ENCODE measurements around the gene TMEM204. TPM values are rescaled to one million over a fixed set of nuclear protein-coding genes. Genes with fewer than 3 reads are reported as not detected.

TMEM204 gene
- 4.6 TPM for polyA plus RNA-seq (2013)

DNA sequence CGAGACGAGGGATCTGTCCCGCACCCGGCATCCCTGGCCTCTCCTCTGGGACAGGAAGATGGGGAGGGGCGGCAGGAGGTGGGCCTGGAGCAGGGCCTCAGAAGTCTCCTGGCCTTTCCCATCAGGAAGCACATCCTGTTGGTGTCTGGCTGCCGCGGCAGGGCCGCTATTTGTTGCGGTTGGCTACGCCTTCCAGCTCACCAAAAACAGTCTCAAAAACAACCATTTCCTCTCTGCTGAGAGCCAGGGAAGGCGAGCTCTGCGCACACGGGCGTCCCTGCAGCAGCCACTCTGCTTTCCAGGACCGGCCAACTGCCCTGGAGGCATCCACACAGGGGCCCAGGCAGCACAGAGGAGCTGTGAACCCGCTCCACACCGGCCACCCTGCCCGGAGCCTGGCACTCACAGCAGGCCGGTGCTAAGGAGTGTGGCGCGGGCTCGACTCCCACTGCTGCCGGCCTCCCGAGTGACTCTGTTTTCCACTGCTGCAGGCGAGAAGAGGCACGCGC lies at the start of gene TMEM204:
TSS of gene TMEM204 (plus strand) at position 224 of the 509 bp plus-strand sequence. CDS start 610 bp downstream, outside the sequence.
- H3K4me3 ChIP-seq (ENCODE audit: control insufficient read depth in 1 of 7, extremely low read depth in 1 of 7, insufficient read depth in 4 of 7, low read depth in 2 of 7, low read length in 6 of 7), result peak within 1 kb of the TSS; percentile 20 to 80 (median 56)
- H3K27me3 ChIP-seq (replicated peaks in 2 of 5; ENCODE audit: control insufficient read depth in 4 of 5, insufficient read depth in 5 of 5, low read length in 4 of 5), result no peaks in the 10 kb centered on the region
- peaks cover 6 to 60% (median 47%) of the 10 kb centered on the region in 4 experiments for H3K4me1 ChIP-seq (ENCODE audit: control extremely low read depth in 1 of 4, control insufficient read depth in 4 of 4, insufficient read depth in 4 of 4, low read length in 3 of 4)
- POLR2A ChIA-PET, result no interaction called here
- WGBS (ENCODE audit: insufficient coverage), result 9% methylated on average over 27 of the region's 27 CpGs
- peak in 1 of 3 donors; percentile 40 for DNase-seq
- CTCF ChIA-PET, result interaction anchor here (0.9 kb wide), 1 partner anchor 103 kb away, joined by 3 read pairs; no protein-coding TSS in a partner anchor
- no peaks in the 10 kb centered on the region for H3K9me3 ChIP-seq (ENCODE audit: control extremely low read depth in 1 of 5, control insufficient read depth in 4 of 5, insufficient read depth in 2 of 5, low read depth in 1 of 5, low read length in 4 of 5)
- peaks cover 0 to 12% (median 5%) of the 10 kb centered on the region in 4 experiments for H3K36me3 ChIP-seq (ENCODE audit: control insufficient read depth in 4 of 4, insufficient read depth in 4 of 4, low read length in 3 of 4)
- peak within 1 kb of the TSS in 1 of 2 experiments; percentile 34 for H3K27ac ChIP-seq (ENCODE audit: insufficient read depth in 1 of 2, low read depth in 1 of 2, low read length in 2 of 2, poor library complexity in 1 of 2, severe bottlenecking in 2 of 2)

DNA sequence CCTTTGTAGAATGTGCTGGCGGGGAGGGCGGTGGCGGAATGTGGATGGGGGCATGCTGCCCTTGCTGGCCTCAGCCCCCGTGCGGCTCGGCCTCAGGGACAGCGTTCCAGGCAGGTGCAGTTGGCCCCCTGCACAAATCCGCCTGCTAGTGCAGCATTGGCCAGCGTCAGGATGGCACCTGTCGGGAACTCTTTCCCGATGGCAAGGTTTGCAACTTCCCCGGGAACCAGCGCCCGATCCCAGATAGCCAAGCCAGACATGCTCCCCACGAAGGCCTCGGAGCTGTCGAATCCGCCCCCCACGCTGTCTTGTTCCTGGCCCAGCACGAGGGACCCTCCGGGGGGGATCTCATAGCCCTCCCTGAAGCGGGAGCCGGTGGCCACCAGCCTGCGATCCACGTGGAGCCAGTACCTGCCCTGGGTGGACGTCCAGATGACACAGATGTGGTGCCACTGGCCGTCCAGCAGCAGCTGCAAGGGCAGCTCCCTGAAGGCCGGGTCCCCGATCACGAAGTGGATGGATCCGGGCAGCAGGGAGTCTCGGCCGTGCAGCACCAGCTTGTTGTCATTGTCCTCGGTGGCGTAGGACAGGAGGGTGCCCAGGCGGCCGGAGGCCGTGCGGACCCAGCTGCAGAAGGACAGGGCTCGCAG lies 47.5 kb upstream of the TMEM204 start:
- Histone ChIP-seq H3K36me3 (ENCODE audit: control insufficient read depth in 4 of 4, insufficient read depth in 4 of 4, low read length in 3 of 4) (no peaks in the 10 kb centered on the region), H3K27me3 (replicated peaks in 2 of 5; ENCODE audit: control insufficient read depth in 4 of 5, insufficient read depth in 5 of 5, low read length in 4 of 5) (no peaks in the 10 kb centered on the region), H3K27ac (ENCODE audit: insufficient read depth in 1 of 2, low read depth in 1 of 2, low read length in 2 of 2, poor library complexity in 1 of 2, severe bottlenecking in 2 of 2) (no peak overlapping the region), H3K4me1 (ENCODE audit: control extremely low read depth in 1 of 4, control insufficient read depth in 4 of 4, insufficient read depth in 4 of 4, low read length in 3 of 4) (peaks cover 0 to 8% (median 7%) of the 10 kb centered on the region in 4 experiments), H3K4me3 (ENCODE audit: control insufficient read depth in 1 of 7, extremely low read depth in 1 of 7, insufficient read depth in 4 of 7, low read depth in 2 of 7, low read length in 6 of 7) (no peak overlapping the region), H3K9me3 (ENCODE audit: control extremely low read depth in 1 of 5, control insufficient read depth in 4 of 5, insufficient read depth in 2 of 5, low read depth in 1 of 5, low read length in 4 of 5) (no peaks in the 10 kb centered on the region)
- DNase-seq, result no peak
- ChIA-PET POLR2A (no interaction called here), CTCF (no interaction called here)
- WGBS (ENCODE audit: insufficient coverage), result 98% methylated on average over 40 of the region's 40 CpGs

GRCh38 chr16:1486551-1487390 lies 46.7 kb upstream of the TMEM204 start:
- Histone ChIP-seq H3K27ac (ENCODE audit: insufficient read depth in 1 of 2, low read depth in 1 of 2, low read length in 2 of 2, poor library complexity in 1 of 2, severe bottlenecking in 2 of 2) (no peak overlapping the region), H3K27me3 (replicated peaks in 2 of 5; ENCODE audit: control insufficient read depth in 4 of 5, insufficient read depth in 5 of 5, low read length in 4 of 5) (no peaks in the 10 kb centered on the region), H3K4me1 (ENCODE audit: control extremely low read depth in 1 of 4, control insufficient read depth in 4 of 4, insufficient read depth in 4 of 4, low read length in 3 of 4) (peaks cover 0 to 8% (median 5%) of the 10 kb centered on the region in 4 experiments), H3K36me3 (ENCODE audit: control insufficient read depth in 4 of 4, insufficient read depth in 4 of 4, low read length in 3 of 4) (no peaks in the 10 kb centered on the region), H3K9me3 (ENCODE audit: control extremely low read depth in 1 of 5, control insufficient read depth in 4 of 5, insufficient read depth in 2 of 5, low read depth in 1 of 5, low read length in 4 of 5) (no peaks in the 10 kb centered on the region), H3K4me3 (ENCODE audit: control insufficient read depth in 1 of 7, extremely low read depth in 1 of 7, insufficient read depth in 4 of 7, low read depth in 2 of 7, low read length in 6 of 7) (no peak overlapping the region)
- CTCF ChIA-PET, result no interaction called here
- POLR2A ChIA-PET, result no interaction called here
- DNase-seq, result no peak
- WGBS (ENCODE audit: insufficient coverage), result 96% methylated on average over 24 of the region's 33 CpGs

GRCh38 chr16:1487395-1488053 lies 45.9 kb upstream of the TMEM204 start:
- ChIA-PET CTCF (no interaction called here), POLR2A (no interaction called here)
- Histone ChIP-seq H3K36me3 (ENCODE audit: control insufficient read depth in 4 of 4, insufficient read depth in 4 of 4, low read length in 3 of 4) (no peaks in the 10 kb centered on the region), H3K9me3 (ENCODE audit: control extremely low read depth in 1 of 5, control insufficient read depth in 4 of 5, insufficient read depth in 2 of 5, low read depth in 1 of 5, low read length in 4 of 5) (no peaks in the 10 kb centered on the region), H3K27ac (ENCODE audit: insufficient read depth in 1 of 2, low read depth in 1 of 2, low read length in 2 of 2, poor library complexity in 1 of 2, severe bottlenecking in 2 of 2) (no peak overlapping the region), H3K4me1 (ENCODE audit: control extremely low read depth in 1 of 4, control insufficient read depth in 4 of 4, insufficient read depth in 4 of 4, low read length in 3 of 4) (peaks cover 2 to 11% (median 7%) of the 10 kb centered on the region in 4 experiments), H3K27me3 (replicated peaks in 2 of 5; ENCODE audit: control insufficient read depth in 4 of 5, insufficient read depth in 5 of 5, low read length in 4 of 5) (no peaks in the 10 kb centered on the region), H3K4me3 (ENCODE audit: control insufficient read depth in 1 of 7, extremely low read depth in 1 of 7, insufficient read depth in 4 of 7, low read depth in 2 of 7, low read length in 6 of 7) (no peak overlapping the region)
- DNase-seq, result no peak
- WGBS (ENCODE audit: insufficient coverage), result 97% methylated on average over 37 of the region's 39 CpGs

- DNase-seq, result no peak
These were observed 45.3 kb upstream of the TMEM204 start for GRCh38 chr16:1488054-1488601.

DNA sequence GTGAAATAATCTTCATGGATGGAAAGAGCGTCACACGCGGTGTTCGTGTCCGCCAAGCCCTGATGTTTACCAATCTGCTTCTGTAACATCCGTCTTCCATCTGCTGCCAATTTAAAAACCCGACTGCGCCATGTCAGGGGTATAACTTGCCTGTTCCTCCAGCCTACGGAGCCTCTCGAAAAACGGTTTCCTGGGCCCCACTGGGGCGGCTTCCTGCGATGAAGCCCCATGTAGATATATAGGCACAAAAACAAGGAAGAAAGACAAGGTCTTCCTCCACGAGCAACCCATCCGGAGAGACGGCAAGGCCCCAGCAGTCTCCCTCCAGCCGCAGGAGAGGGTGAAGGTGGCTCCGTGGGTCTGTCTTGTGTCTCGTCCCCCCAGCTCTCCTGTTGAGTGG lies 44.8 kb upstream of the TMEM204 start, which contains the start of gene PTX4:
TSS of gene PTX4 (minus strand) at position 326 of the 400 bp plus-strand sequence. CDS start at position 291, 35 bp downstream.
- CTCF ChIA-PET, result no interaction called here
- no peak for DNase-seq
- POLR2A ChIA-PET, result no interaction called here
- Histone ChIP-seq H3K4me3 (ENCODE audit: control insufficient read depth in 1 of 7, extremely low read depth in 1 of 7, insufficient read depth in 4 of 7, low read depth in 2 of 7, low read length in 6 of 7) (no peak within 1 kb of the TSS), H3K36me3 (ENCODE audit: control insufficient read depth in 4 of 4, insufficient read depth in 4 of 4, low read length in 3 of 4) (no peaks in the 10 kb centered on the region), H3K9me3 (ENCODE audit: control extremely low read depth in 1 of 5, control insufficient read depth in 4 of 5, insufficient read depth in 2 of 5, low read depth in 1 of 5, low read length in 4 of 5) (no peaks in the 10 kb centered on the region), H3K4me1 (ENCODE audit: control extremely low read depth in 1 of 4, control insufficient read depth in 4 of 4, insufficient read depth in 4 of 4, low read length in 3 of 4) (peaks cover 2 to 16% (median 12%) of the 10 kb centered on the region in 4 experiments), H3K27me3 (replicated peaks in 2 of 5; ENCODE audit: control insufficient read depth in 4 of 5, insufficient read depth in 5 of 5, low read length in 4 of 5) (no peaks in the 10 kb centered on the region), H3K27ac (ENCODE audit: insufficient read depth in 1 of 2, low read depth in 1 of 2, low read length in 2 of 2, poor library complexity in 1 of 2, severe bottlenecking in 2 of 2) (no peak within 1 kb of the TSS)
- WGBS (ENCODE audit: insufficient coverage), result 61% methylated on average over 19 of the region's 19 CpGs

More at GRCh38 chr16:1488054-1488601, 45.3 kb upstream of the TMEM204 start:
- CTCF ChIA-PET, result no interaction called here
- Histone ChIP-seq H3K27me3 (replicated peaks in 2 of 5; ENCODE audit: control insufficient read depth in 4 of 5, insufficient read depth in 5 of 5, low read length in 4 of 5) (no peaks in the 10 kb centered on the region), H3K36me3 (ENCODE audit: control insufficient read depth in 4 of 4, insufficient read depth in 4 of 4, low read length in 3 of 4) (no peaks in the 10 kb centered on the region), H3K4me3 (ENCODE audit: control insufficient read depth in 1 of 7, extremely low read depth in 1 of 7, insufficient read depth in 4 of 7, low read depth in 2 of 7, low read length in 6 of 7) (no peak overlapping the region), H3K9me3 (ENCODE audit: control extremely low read depth in 1 of 5, control insufficient read depth in 4 of 5, insufficient read depth in 2 of 5, low read depth in 1 of 5, low read length in 4 of 5) (no peaks in the 10 kb centered on the region), H3K27ac (ENCODE audit: insufficient read depth in 1 of 2, low read depth in 1 of 2, low read length in 2 of 2, poor library complexity in 1 of 2, severe bottlenecking in 2 of 2) (no peak overlapping the region), H3K4me1 (ENCODE audit: control extremely low read depth in 1 of 4, control insufficient read depth in 4 of 4, insufficient read depth in 4 of 4, low read length in 3 of 4) (peaks cover 2 to 16% (median 12%) of the 10 kb centered on the region in 4 experiments)
- POLR2A ChIA-PET, result no interaction called here
- WGBS (ENCODE audit: insufficient coverage), result 92% methylated on average over 24 of the region's 24 CpGs

Measured in common myeloid progenitor, CD34-positive (primary cell).